ENCODE measurements around the gene OR51L1.
"Not testable (repeated sequence)": the region's sequence is repeated elsewhere in the genome, so short reads cannot be mapped to it uniquely, and the experiment has no call there.

OR51L1 gene

GRCh38 chr11:4994551-4994950, at the start of gene OR51L1:
OR51L1 (plus strand) TSS chr11:4994851; CDS start chr11:4998983, 4,132 bp downstream.
- in situ Hi-C loops (cut with HindIII; ENCODE audit: low sequenced_read_pairs): no loop called here

- in situ Hi-C loops (cut with HindIII; ENCODE audit: low sequenced_read_pairs): no loop called here
Measured at GRCh38 chr11:4947505-4947904, 47.1 kb upstream of the OR51L1 start, which contains the start of gene OR51A4. OR51A4 (minus strand) TSS chr11:4947605; CDS start chr11:4947100, 505 bp downstream.

GRCh38 chr11:4955613-4956012, 39.0 kb upstream of the OR51L1 start, which contains the start of gene OR51A2:
OR51A2 (minus strand) TSS chr11:4955713; CDS start chr11:4955713, 0 bp downstream.
- in situ Hi-C loops (cut with HindIII; ENCODE audit: low sequenced_read_pairs): not testable (repeated sequence)

GRCh38 chr11:4957396-4957795, 37.3 kb upstream of the OR51L1 start:
- in situ Hi-C loops (cut with HindIII; ENCODE audit: low sequenced_read_pairs): no loop called here

- in situ Hi-C loops (cut with HindIII; ENCODE audit: low sequenced_read_pairs): no loop called here
Measured at GRCh38 chr11:4960877-4961276, 33.8 kb upstream of the OR51L1 start.

- in situ Hi-C loops (cut with HindIII; ENCODE audit: low sequenced_read_pairs): no loop called here
Measured at GRCh38 chr11:4962816-4963215, 31.8 kb upstream of the OR51L1 start.

- in situ Hi-C loops (cut with HindIII; ENCODE audit: low sequenced_read_pairs): no loop called here
Measured at GRCh38 chr11:4975436-4975835, 19.2 kb upstream of the OR51L1 start.

GRCh38 chr11:4979036-4979435, 15.6 kb upstream of the OR51L1 start:
- in situ Hi-C loops (cut with HindIII; ENCODE audit: low sequenced_read_pairs): no loop called here

GRCh38 chr11:4982678-4983077, 12.0 kb upstream of the OR51L1 start:
- in situ Hi-C loops (cut with HindIII; ENCODE audit: low sequenced_read_pairs): no loop called here

GRCh38 chr11:4983841-4984240, 10.8 kb upstream of the OR51L1 start:
- in situ Hi-C loops (cut with HindIII; ENCODE audit: low sequenced_read_pairs): no loop called here

- in situ Hi-C loops (cut with HindIII; ENCODE audit: low sequenced_read_pairs): no loop called here
Measured at GRCh38 chr11:4991060-4991459, 3.6 kb upstream of the OR51L1 start.

- in situ Hi-C loops (cut with HindIII; ENCODE audit: low sequenced_read_pairs): no loop called here
Measured at GRCh38 chr11:5004424-5005274, 10.0 kb downstream of the OR51L1 start.

GRCh38 chr11:5007561-5007960, 12.9 kb downstream of the OR51L1 start:
- in situ Hi-C loops (cut with HindIII; ENCODE audit: low sequenced_read_pairs): no loop called here

GRCh38 chr11:5011254-5011653, 16.6 kb downstream of the OR51L1 start:
- in situ Hi-C loops (cut with HindIII; ENCODE audit: low sequenced_read_pairs): no loop called here

GRCh38 chr11:5013012-5013411, 18.4 kb downstream of the OR51L1 start:
- in situ Hi-C loops (cut with HindIII; ENCODE audit: low sequenced_read_pairs): no loop called here

GRCh38 chr11:5021996-5022395, 27.3 kb downstream of the OR51L1 start:
- in situ Hi-C loops (cut with HindIII; ENCODE audit: low sequenced_read_pairs): no loop called here

GRCh38 chr11:5036669-5037068, 42.0 kb downstream of the OR51L1 start:
- in situ Hi-C loops (cut with HindIII; ENCODE audit: low sequenced_read_pairs): no loop called here

- in situ Hi-C loops (cut with HindIII; ENCODE audit: low sequenced_read_pairs): no loop called here
Measured at GRCh38 chr11:5037926-5038325, 43.3 kb downstream of the OR51L1 start.

GRCh38 chr11:5038341-5038740, 43.7 kb downstream of the OR51L1 start:
- in situ Hi-C loops (cut with HindIII; ENCODE audit: low sequenced_read_pairs): no loop called here

GRCh38 chr11:5040876-5041275, 46.2 kb downstream of the OR51L1 start:
- in situ Hi-C loops (cut with HindIII; ENCODE audit: low sequenced_read_pairs): no loop called here

- in situ Hi-C loops (cut with HindIII; ENCODE audit: low sequenced_read_pairs): no loop called here
Measured at GRCh38 chr11:5042091-5042490, 47.4 kb downstream of the OR51L1 start.

GRCh38 chr11:5043380-5043779, 48.7 kb downstream of the OR51L1 start:
- in situ Hi-C loops (cut with HindIII; ENCODE audit: low sequenced_read_pairs): no loop called here

- in situ Hi-C loops (cut with HindIII; ENCODE audit: low sequenced_read_pairs): no loop called here
Measured at GRCh38 chr11:5046226-5046625, 51.6 kb downstream of the OR51L1 start, which contains the start of gene OR52J3. OR52J3 (plus strand) TSS chr11:5046526; CDS start chr11:5046526, 0 bp downstream.

Data from endothelial cell of hepatic sinusoid (primary cell).